IPS-20b (cell line): ENCODE measurements around the gene NFIC.

Experiments
- H3K27ac ChIP-seq: one replicate; pipeline ENCODE4 v1.5.1; 2013; ENCODE audit warnings: low read length
- H3K27me3 ChIP-seq: 2 replicates; pipeline ENCODE4 v1.6.1; 2013; ENCODE audit warnings: mild to moderate bottlenecking, low read length, inconsistent platforms; ENCODE audit not compliant: insufficient read depth
- H3K36me3 ChIP-seq: 2 replicates; pipeline ENCODE4 v1.6.1; 2013; ENCODE audit warnings: low read depth, mild to moderate bottlenecking, inconsistent platforms, low read length, moderate library complexity; ENCODE audit not compliant: insufficient read depth
- H3K4me1 ChIP-seq: 2 replicates; pipeline ENCODE4 v1.6.1; 2013; ENCODE audit warnings: mild to moderate bottlenecking, control low read depth, inconsistent platforms, low read length, moderate library complexity; ENCODE audit not compliant: insufficient read depth
- H3K4me3 ChIP-seq: 2 replicates; pipeline ENCODE4 v1.5.1; 2013; ENCODE audit warnings: mild to moderate bottlenecking, low read length, inconsistent platforms
- H3K9ac ChIP-seq: 2 replicates; pipeline ENCODE4 v1.6.1; 2013; ENCODE audit warnings: low read depth, mild to moderate bottlenecking, inconsistent platforms, low read length, moderate library complexity
- H3K9me3 ChIP-seq: 2 replicates; pipeline ENCODE4 v1.6.1; 2013; ENCODE audit warnings: mild to moderate bottlenecking, low read depth, low read length, inconsistent platforms; ENCODE audit not compliant: insufficient read depth

NFIC gene

GRCh38 chr19:3365836-3366752, at the start of gene NFIC:
Gene NFIC, plus strand, starts transcription at chr19:3366583. Its CDS starts 54 bp downstream, at chr19:3366637.
- Histone ChIP-seq H3K4me3 (peak within 1 kb of the TSS; percentile 51; the same call in 1 of the 2 replicates), H3K9ac (no peak within 1 kb of the TSS), H3K36me3 (no peaks in the 10 kb centered on the region), H3K27me3 (peaks cover 99% of the 10 kb centered on the region), H3K27ac (no peak within 1 kb of the TSS), H3K4me1 (no peaks in the 10 kb centered on the region), H3K9me3 (peaks cover 11% of the 10 kb centered on the region; the same call in 1 of the 2 replicates)

DNA sequence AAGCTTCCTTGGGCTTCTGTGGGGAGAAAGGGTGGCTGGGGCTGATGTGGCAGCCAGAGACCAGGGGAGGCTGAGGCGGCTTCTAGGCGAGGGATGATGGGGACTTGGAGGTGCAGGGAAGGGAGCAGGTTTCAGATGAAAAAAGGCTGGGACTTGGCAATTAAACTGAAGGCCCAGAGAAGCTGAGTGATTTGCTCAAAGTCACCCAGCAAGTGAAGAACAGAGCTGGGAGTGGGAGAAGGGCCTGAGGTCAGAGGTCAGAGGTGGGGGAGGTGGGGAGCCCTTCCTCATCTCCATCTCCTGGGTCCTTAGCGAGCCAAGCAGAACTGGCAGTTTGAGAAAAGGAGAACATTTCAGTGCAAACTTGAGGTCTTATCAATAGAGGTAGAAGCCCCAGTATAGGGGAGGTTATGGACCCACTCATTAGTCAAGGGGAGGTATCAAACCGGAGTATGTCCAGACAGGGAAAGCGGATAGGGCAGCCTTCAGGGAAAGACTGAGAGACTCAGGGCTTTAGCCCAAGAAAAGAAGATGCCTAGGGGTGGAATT, 49.6 kb upstream of the NFIC start:
- no peak overlapping the region for H3K4me3 ChIP-seq
- peaks cover 14% of the 10 kb centered on the region; the same call in 1 of the 2 replicates for H3K27me3 ChIP-seq
- H3K9ac ChIP-seq, result no peak overlapping the region
- H3K27ac ChIP-seq, result no peak overlapping the region
- no peaks in the 10 kb centered on the region for H3K36me3 ChIP-seq
- no peaks in the 10 kb centered on the region for H3K4me1 ChIP-seq
- H3K9me3 ChIP-seq, result no peaks in the 10 kb centered on the region

GRCh38 chr19:3319643-3320353, 46.6 kb upstream of the NFIC start:
- H3K9ac ChIP-seq, result no peak overlapping the region

GRCh38 chr19:3320354-3320670, 46.1 kb upstream of the NFIC start:
- H3K27ac ChIP-seq, result no peak overlapping the region
- H3K4me1 ChIP-seq, result no peaks in the 10 kb centered on the region
- no peaks in the 10 kb centered on the region for H3K36me3 ChIP-seq
- no peak overlapping the region for H3K9ac ChIP-seq
- H3K9me3 ChIP-seq, result no peaks in the 10 kb centered on the region
- peaks cover 9% of the 10 kb centered on the region; the same call in 1 of the 2 replicates for H3K27me3 ChIP-seq
- H3K4me3 ChIP-seq, result no peak overlapping the region

More at GRCh38 chr19:3319643-3320353, 46.6 kb upstream of the NFIC start:
- Histone ChIP-seq H3K27ac (no peak overlapping the region), H3K36me3 (no peaks in the 10 kb centered on the region), H3K4me3 (no peak overlapping the region), H3K27me3 (peaks cover 9% of the 10 kb centered on the region; the same call in 1 of the 2 replicates), H3K9me3 (no peaks in the 10 kb centered on the region), H3K4me1 (no peaks in the 10 kb centered on the region)

DNA sequence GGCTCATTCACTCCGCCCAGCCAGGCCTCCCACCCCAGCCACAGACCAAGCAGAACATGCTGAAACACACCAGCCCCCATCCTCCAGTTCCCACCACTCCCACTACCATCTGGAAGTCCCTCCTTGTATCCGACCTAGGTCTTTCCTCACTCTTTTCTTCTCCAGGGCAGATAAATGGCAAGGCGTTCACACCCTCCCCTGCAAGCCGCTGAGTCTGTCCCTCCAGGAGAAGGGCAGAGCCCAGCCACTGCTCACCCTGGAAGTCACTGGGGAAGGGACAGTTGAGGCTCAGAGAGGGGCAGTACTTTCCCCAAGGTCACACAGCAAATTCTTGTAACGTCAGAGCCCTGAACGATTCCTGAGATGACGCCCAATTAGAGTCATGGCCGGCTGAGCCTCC, 45.5 kb upstream of the NFIC start:
- Histone ChIP-seq H3K27me3 (peaks cover 9% of the 10 kb centered on the region; the same call in 1 of the 2 replicates), H3K36me3 (no peaks in the 10 kb centered on the region), H3K27ac (no peak overlapping the region), H3K9ac (no peak overlapping the region), H3K4me1 (no peaks in the 10 kb centered on the region), H3K4me3 (no peak overlapping the region), H3K9me3 (no peaks in the 10 kb centered on the region)

DNA sequence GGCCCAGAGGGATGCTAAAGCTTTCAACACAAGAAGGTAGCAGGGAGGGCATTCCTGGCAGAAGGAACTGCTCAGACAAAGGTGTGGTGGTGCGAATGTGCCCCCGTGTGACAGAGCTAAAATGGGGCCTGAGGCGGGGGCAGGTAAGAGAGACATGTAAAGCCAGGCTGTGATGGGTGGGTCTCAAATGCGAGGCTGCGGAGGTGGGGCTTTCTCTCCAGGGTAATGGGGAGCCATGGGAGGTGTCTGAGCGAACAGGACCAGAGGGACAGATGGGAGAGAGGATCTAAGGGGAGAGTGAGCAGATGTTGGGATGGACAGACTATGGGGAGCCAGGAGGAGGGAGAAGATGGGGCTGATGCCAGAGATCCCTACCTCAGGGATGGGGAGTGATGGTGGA, 44.7 kb upstream of the NFIC start:
- Histone ChIP-seq H3K9ac (no peak overlapping the region), H3K36me3 (no peaks in the 10 kb centered on the region), H3K9me3 (no peaks in the 10 kb centered on the region), H3K27me3 (peaks cover 9% of the 10 kb centered on the region; the same call in 1 of the 2 replicates), H3K27ac (no peak overlapping the region), H3K4me3 (no peak overlapping the region), H3K4me1 (no peaks in the 10 kb centered on the region)

- Histone ChIP-seq H3K27ac (no peak overlapping the region), H3K4me3 (no peak overlapping the region), H3K9ac (no peak overlapping the region), H3K4me1 (no peaks in the 10 kb centered on the region), H3K27me3 (peaks cover 9% of the 10 kb centered on the region; the same call in 1 of the 2 replicates), H3K36me3 (no peaks in the 10 kb centered on the region), H3K9me3 (no peaks in the 10 kb centered on the region)
Measured at GRCh38 chr19:3322199-3322978, 44.0 kb upstream of the NFIC start.

DNA sequence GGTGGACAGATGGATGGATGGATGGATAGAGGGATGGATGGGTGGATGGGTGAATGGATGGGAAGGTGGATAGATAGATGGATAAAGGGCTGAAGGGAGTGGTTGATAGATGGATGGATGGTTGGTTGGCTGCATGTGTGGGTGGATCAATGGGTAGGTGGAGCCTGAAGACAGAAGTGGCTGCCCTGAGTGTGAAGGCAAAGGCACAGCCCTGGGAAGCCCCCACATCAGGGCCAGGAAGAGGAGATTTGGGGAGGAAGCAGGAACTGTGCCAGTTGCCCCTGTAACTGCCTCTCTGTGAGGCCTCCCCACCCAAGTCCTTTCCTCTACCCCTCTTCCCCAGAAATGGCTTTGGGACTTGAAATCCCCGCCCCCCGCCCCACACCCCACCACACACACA, 43.4 kb upstream of the NFIC start:
- peaks cover 9% of the 10 kb centered on the region; the same call in 1 of the 2 replicates for H3K27me3 ChIP-seq

DNA sequence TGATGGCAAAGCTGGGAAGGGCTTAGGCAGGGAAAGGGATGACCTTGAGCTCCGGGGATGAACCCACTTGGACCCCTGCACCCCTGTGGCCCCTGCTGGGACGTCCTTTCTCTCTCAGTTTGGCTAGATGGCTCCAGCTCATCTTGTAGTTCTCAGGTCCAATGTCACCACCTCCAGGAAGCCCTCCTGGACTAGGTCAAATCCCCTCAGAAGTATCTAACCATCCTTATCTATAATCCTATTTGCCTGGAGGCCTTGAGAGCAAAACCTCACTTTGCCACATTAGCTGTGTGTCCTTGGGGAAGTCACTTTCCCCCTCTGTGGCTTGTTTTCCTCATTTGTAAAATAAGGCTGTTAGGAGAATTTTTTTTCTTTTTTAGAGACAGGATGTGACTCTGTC, 42.7 kb upstream of the NFIC start:
- no peaks in the 10 kb centered on the region for H3K36me3 ChIP-seq
- no peak overlapping the region for H3K27ac ChIP-seq
- no peaks in the 10 kb centered on the region for H3K4me1 ChIP-seq
- peaks cover 9% of the 10 kb centered on the region; the same call in 1 of the 2 replicates for H3K27me3 ChIP-seq
- H3K9ac ChIP-seq, result no peak overlapping the region
- no peaks in the 10 kb centered on the region for H3K9me3 ChIP-seq
- no peak overlapping the region for H3K4me3 ChIP-seq

More for the DNA sequence above, 43.4 kb upstream of the NFIC start:
- Histone ChIP-seq H3K4me1 (no peaks in the 10 kb centered on the region), H3K36me3 (no peaks in the 10 kb centered on the region), H3K9ac (no peak overlapping the region), H3K4me3 (no peak overlapping the region), H3K27ac (no peak overlapping the region), H3K9me3 (no peaks in the 10 kb centered on the region)

DNA sequence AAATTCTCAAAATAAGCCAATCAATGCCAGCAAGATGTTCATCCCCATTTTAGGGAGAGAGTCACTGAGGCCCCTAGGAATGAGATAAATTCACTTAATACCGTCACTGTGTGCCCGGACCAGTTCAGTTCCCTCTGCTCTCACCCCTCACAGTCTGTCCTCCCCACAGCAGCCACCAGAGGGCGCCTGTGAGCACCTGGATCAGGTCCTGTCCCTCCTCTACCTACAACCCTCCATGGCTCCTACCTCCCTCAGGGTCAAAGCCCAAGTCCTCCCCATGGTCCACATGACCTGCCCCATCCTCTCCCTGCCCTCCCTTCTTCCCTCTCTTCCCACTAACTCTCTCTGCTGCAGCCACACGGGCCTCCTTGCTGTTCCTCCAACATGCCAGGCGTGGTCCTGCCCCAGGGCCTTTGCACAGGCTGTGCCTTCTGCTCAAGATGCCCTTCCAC, 42.0 kb upstream of the NFIC start:
- H3K9ac ChIP-seq, result no peak overlapping the region
- H3K4me3 ChIP-seq, result no peak overlapping the region
- no peaks in the 10 kb centered on the region for H3K4me1 ChIP-seq
- H3K36me3 ChIP-seq, result no peaks in the 10 kb centered on the region
- peaks cover 9% of the 10 kb centered on the region; the same call in 1 of the 2 replicates for H3K27me3 ChIP-seq
- H3K9me3 ChIP-seq, result no peaks in the 10 kb centered on the region
- no peak overlapping the region for H3K27ac ChIP-seq

GRCh38 chr19:3325451-3325850, 40.9 kb upstream of the NFIC start:
- Histone ChIP-seq H3K27me3 (peaks cover 9% of the 10 kb centered on the region; the same call in 1 of the 2 replicates), H3K27ac (no peak overlapping the region), H3K9me3 (no peaks in the 10 kb centered on the region), H3K4me3 (no peak overlapping the region), H3K9ac (no peak overlapping the region), H3K36me3 (no peaks in the 10 kb centered on the region), H3K4me1 (no peaks in the 10 kb centered on the region)
